Placental pericyte (primary cell): ENCODE data around the gene PRPF8. TPM values are rescaled to one million over a fixed set of nuclear protein-coding genes. Genes with fewer than 3 reads are reported as not detected.

Experiments used
- small RNA-seq: library from RNA; depleted of rRNA; stranded (forward); fragments of <200 nt; gene quantifications from one replicate; pipeline ENCODE3, GENCODE V24; 2012; ENCODE audit warnings: low replicate concordance
- total RNA-seq: library from RNA; depleted of rRNA; stranded (reverse); fragments of >200 nt; gene quantifications from 2 replicates; pipeline ENCODE4 v1.2.3, GENCODE V29; 2012

Gene PRPF8
- total RNA-seq: 131 and 172 TPM in 2 replicates

DNA sequence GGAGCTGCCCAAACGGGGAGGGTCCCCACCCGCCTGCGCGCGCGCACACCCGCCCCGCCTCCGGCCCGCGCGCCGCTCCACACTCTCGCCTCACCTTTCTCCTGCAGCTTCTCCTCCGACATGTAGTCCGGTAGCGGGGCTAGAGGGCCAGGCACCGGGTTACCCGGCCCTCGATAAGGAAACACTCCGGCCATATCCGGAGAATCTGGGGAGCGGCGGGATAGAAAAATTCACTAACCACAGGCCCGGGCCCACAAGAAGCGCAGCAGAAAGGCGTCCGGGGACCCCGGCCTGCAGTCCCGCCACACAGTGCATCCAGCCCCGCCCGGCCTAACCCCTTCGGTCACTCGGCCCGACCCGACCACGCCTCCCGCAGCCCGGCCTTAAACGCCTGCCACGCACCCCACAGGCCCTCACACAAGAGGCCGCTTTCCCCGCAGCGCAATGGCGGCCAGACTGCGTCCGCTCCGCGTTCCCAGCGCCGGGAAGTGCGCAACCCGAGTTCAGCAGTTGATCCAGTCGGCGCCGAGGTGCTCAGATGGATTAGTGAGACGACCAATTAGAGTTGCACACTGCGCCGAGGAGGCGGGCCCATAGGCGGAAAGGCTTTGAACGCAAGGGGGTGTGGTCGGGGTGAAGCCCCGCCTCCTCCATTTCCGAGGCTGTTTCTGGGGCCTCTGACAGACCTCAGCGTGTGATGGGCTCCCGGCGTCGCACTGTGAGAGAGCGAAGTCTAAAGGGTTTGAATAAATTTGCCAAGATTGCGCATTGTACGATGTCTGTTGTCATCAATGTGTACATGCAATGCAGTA is at the start of gene PRPF8:
Gene PRPF8 (minus strand): TSS at position 490 of the 812 bp plus-strand sequence. CDS start 296 bp downstream, at position 194.

GRCh38 chr17:1724351-1724868 is 39.7 kb upstream of the PRPF8 start, which contains the start of gene WDR81:
TSS of gene WDR81 (plus strand) at chr17:1724704. CDS start at chr17:1724960, 256 bp downstream.

GRCh38 chr17:1709971-1710806 is 25.5 kb upstream of the PRPF8 start, which contains the start of gene TLCD2:
TSS of gene TLCD2 (minus strand) at chr17:1710377. CDS start at chr17:1710242, 135 bp downstream.

DNA sequence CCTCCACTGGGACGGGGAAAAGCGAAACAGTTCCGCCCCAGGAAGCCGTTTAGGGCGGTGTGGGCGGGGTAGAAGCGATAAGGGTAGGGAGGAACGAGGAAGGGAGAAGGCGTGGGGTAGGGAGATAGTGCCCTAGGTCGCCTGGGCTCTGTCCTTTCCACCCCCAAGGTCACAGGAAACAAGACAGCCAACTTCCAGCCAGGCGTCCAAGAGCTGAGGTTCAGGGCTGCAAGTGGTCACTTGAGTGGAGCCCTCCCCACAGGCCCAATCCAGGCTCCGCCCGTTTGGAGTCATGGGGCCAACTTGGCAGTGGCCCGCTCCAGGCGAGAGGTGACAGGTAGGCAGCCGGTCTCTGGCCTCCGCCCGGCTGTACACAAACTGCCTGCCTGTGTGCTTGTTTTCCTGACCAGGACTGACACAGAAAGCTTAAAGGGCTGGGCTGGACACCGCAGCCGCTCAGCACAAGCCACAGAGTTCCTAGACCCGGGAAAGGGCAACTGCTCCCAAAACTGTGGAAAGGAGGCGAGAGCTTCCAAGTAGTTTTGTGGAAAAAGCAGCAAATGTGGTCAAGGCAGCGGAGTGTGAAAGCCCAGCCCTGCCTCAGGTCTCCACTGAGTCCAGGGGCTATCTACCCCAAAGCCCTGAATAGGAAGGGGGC is 34.7 kb downstream of the PRPF8 start, which contains the start of gene RILP:
Gene RILP (minus strand): TSS at position 23 of the 658 bp plus-strand sequence. CDS start 62 bp downstream, outside the sequence.

GRCh38 chr17:1645207-1646171 is 39.2 kb downstream of the PRPF8 start, which contains the start of gene SCARF1:
TSS of gene SCARF1 (minus strand) at chr17:1645732. CDS start at chr17:1645697, 35 bp downstream.

DNA sequence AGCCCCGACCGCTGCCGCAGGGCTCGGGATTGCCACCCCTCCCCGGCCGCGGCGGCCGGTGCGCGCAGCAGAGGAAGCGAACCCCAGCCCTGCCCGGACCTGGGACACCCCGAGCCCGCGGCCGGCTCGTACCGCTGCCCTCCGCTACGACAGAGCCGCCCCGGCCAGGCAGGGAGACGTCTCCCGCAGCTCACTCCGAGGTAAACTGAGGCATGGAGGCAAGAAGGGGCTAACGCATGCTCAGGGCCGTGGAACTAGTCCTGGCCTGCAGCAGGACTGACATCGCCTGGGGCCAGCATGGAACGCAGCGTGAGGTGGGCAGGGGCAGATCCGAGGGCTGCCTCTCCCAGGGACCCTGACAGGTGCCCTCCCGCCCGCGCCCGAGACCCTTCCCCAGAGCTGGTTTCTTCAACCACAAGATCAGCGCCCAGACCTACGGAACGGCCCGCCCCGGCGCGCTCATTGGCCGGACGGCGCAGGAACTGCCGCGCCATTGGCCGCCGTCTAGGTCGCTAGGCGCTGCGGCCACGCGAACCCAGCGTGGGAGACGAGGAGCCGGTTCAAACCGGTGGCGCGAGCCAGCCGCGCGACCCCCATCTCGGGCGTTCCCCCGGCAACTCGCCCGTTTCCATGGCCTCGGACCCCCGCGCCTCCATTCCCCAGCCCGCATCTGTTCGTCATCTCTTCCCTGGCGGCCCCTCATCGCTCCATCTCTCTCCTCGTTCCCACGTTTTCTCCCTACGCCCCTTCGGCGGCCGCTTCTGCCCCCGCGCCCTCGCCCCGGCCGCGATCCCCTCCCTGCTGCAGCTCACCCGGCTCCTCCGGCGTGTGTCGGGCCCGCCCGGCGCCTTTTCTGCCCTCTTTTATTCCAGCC is 56.4 kb downstream of the PRPF8 start, which contains the start of gene SLC43A2:
Gene SLC43A2 (minus strand): TSS at position 853 of the 874 bp plus-strand sequence. CDS start 960 bp downstream, outside the sequence.

Small RNA genes lying within 50 kb of the gene (small RNA-seq; reads per million reads assigned to genes)
- gene RN7SL105P: not detected

Other genes starting within 250 kb of the PRPF8 start
- 81.0 and 120 TPM in 2 replicates for gene CRK, start 228.6 kb downstream of the PRPF8 start, total RNA-seq
- 188 and 259 TPM in 2 replicates for gene MYO1C, start 192.2 kb downstream of the PRPF8 start, total RNA-seq
- gene INPP5K, start 168.3 kb downstream of the PRPF8 start, total RNA-seq: 25.6 and 46.2 TPM in 2 replicates
- gene PITPNA, start 122.1 kb downstream of the PRPF8 start, total RNA-seq: 32.9 and 41.1 TPM in 2 replicates
- gene SLC43A2, start 56.0 kb downstream of the PRPF8 start, total RNA-seq: 5.6 and 19.7 TPM in 2 replicates
- gene SCARF1, start 39.1 kb downstream of the PRPF8 start, total RNA-seq: 0.14 and 0.44 TPM in 2 replicates
- 6.4 and 7.0 TPM in 2 replicates for gene RILP, start 35.0 kb downstream of the PRPF8 start, total RNA-seq
- 1.0 and 5.3 TPM in 2 replicates for gene TLCD2, start 25.5 kb upstream of the PRPF8 start, total RNA-seq
- 40.7 and 58.0 TPM in 2 replicates for gene WDR81, start 39.8 kb upstream of the PRPF8 start, total RNA-seq
- gene SERPINF2, start 58.0 kb upstream of the PRPF8 start, total RNA-seq: 0.14 and 0.22 TPM in 2 replicates
- 83.2 and 490 TPM in 2 replicates for gene SERPINF1, start 77.2 kb upstream of the PRPF8 start, total RNA-seq
- gene SMYD4, start 145.0 kb upstream of the PRPF8 start, total RNA-seq: 7.2 and 14.2 TPM in 2 replicates
- gene RPA1, start 145.1 kb upstream of the PRPF8 start, total RNA-seq: 12.9 and 21.6 TPM in 2 replicates